OCI-LY1 (cell line): ENCODE measurements around the gene COMT.

Experiments
- CTCF ChIP-seq: fragments of 200-600 bp; sonication (generic), shearing (Covaris generic); IDR thresholded peaks from 2 replicates; pipeline ENCODE4 v1.5.1; 2017; ENCODE audit warnings: mild to moderate bottlenecking, antibody characterized with exemption, low read length, moderate library complexity, mixed read lengths
- EZH2 ChIP-seq: fragments of 200-600 bp; sonication (generic), shearing (Covaris generic); IDR thresholded peaks from 2 replicates; pipeline ENCODE4 v1.8.0; 2017; ENCODE audit warnings: borderline replicate concordance, mixed run types, mild to moderate bottlenecking, antibody characterized with exemption, low read length, moderate library complexity, mixed read lengths

GRCh38 chr22:19948057-19948760, 6.6 kb downstream of the COMT start:
- TF ChIP-seq EZH2 = no peak
- TF ChIP-seq CTCF = no peak
